ENCODE results near the gene KATNIP.

KATNIP gene

GRCh38 chr16:27539120-27539519 lies 10.8 kb upstream of the KATNIP start:
- no peak overlapping the region for H3K27ac ChIP-seq (ENCODE audit: low read depth, low read length)
- H3K4me3 ChIP-seq (ENCODE audit: low read length): no peak overlapping the region
- no peaks in the 10 kb centered on the region for H3K27me3 ChIP-seq (ENCODE audit: insufficient read depth, low read length)
- no peaks in the 10 kb centered on the region for H3K4me1 ChIP-seq (ENCODE audit: insufficient read depth, low read length)
- 96% methylated on average over 2 of the region's 2 CpGs for WGBS
- H3K36me3 ChIP-seq (ENCODE audit: insufficient read depth, low read length): peaks cover 100% of the 10 kb centered on the region
- no peak overlapping the region for H3K9ac ChIP-seq (ENCODE audit: low read depth, low read length)
- no peaks in the 10 kb centered on the region for H3K9me3 ChIP-seq (ENCODE audit: insufficient read depth, low read depth, low read length)

- Histone ChIP-seq H3K36me3 (ENCODE audit: insufficient read depth, low read length) (peaks cover 100% of the 10 kb centered on the region), H3K9ac (ENCODE audit: low read depth, low read length) (no peak overlapping the region), H3K27ac (ENCODE audit: low read depth, low read length) (no peak overlapping the region), H3K4me1 (ENCODE audit: insufficient read depth, low read length) (no peaks in the 10 kb centered on the region), H3K27me3 (ENCODE audit: insufficient read depth, low read length) (no peaks in the 10 kb centered on the region), H3K4me3 (ENCODE audit: low read length) (no peak overlapping the region), H3K9me3 (ENCODE audit: insufficient read depth, low read depth, low read length) (no peaks in the 10 kb centered on the region)
- 75% methylated on average over 4 of the region's 5 CpGs for WGBS
Observed at GRCh38 chr16:27539636-27540035, 10.3 kb upstream of the KATNIP start.

- Histone ChIP-seq H3K36me3 (ENCODE audit: insufficient read depth, low read length) (peaks cover 75% of the 10 kb centered on the region), H3K27ac (ENCODE audit: low read depth, low read length) (no peak overlapping the region), H3K27me3 (ENCODE audit: insufficient read depth, low read length) (no peaks in the 10 kb centered on the region), H3K9ac (ENCODE audit: low read depth, low read length) (no peak overlapping the region), H3K9me3 (ENCODE audit: insufficient read depth, low read depth, low read length) (no peaks in the 10 kb centered on the region), H3K4me1 (ENCODE audit: insufficient read depth, low read length) (no peaks in the 10 kb centered on the region; the same call in 1 of the 2 replicates), H3K4me3 (ENCODE audit: low read length) (no peak overlapping the region)
- WGBS: 94% methylated on average over 3 of the region's 3 CpGs
Observed at GRCh38 chr16:27543801-27544200, 6.1 kb upstream of the KATNIP start.

- no peaks in the 10 kb centered on the region for H3K27me3 ChIP-seq (ENCODE audit: insufficient read depth, low read length)
- no peak overlapping the region for H3K27ac ChIP-seq (ENCODE audit: low read depth, low read length)
- H3K36me3 ChIP-seq (ENCODE audit: insufficient read depth, low read length): peaks cover 66% of the 10 kb centered on the region
- H3K9ac ChIP-seq (ENCODE audit: low read depth, low read length): no peak overlapping the region
- H3K4me3 ChIP-seq (ENCODE audit: low read length): no peak overlapping the region
- no peaks in the 10 kb centered on the region; the same call in 1 of the 2 replicates for H3K4me1 ChIP-seq (ENCODE audit: insufficient read depth, low read length)
- 96% methylated on average over 4 of the region's 4 CpGs for WGBS
- H3K9me3 ChIP-seq (ENCODE audit: insufficient read depth, low read depth, low read length): no peaks in the 10 kb centered on the region
Observed at GRCh38 chr16:27544671-27545070, 5.3 kb upstream of the KATNIP start.

GRCh38 chr16:27547134-27547533 lies 2.8 kb upstream of the KATNIP start:
- Histone ChIP-seq H3K36me3 (ENCODE audit: insufficient read depth, low read length) (peaks cover 41% of the 10 kb centered on the region), H3K9ac (ENCODE audit: low read depth, low read length) (no peak overlapping the region), H3K9me3 (ENCODE audit: insufficient read depth, low read depth, low read length) (no peaks in the 10 kb centered on the region), H3K4me1 (ENCODE audit: insufficient read depth, low read length) (peaks cover 5% of the 10 kb centered on the region; the same call in 1 of the 2 replicates), H3K27ac (ENCODE audit: low read depth, low read length) (no peak overlapping the region), H3K4me3 (ENCODE audit: low read length) (no peak overlapping the region), H3K27me3 (ENCODE audit: insufficient read depth, low read length) (no peaks in the 10 kb centered on the region)
- WGBS: 89% methylated on average over 4 of the region's 4 CpGs

GRCh38 chr16:27547851-27548250 lies 2.1 kb upstream of the KATNIP start:
- peaks cover 34% of the 10 kb centered on the region for H3K36me3 ChIP-seq (ENCODE audit: insufficient read depth, low read length)
- 81% methylated on average over 2 of the region's 2 CpGs for WGBS
- no peaks in the 10 kb centered on the region for H3K27me3 ChIP-seq (ENCODE audit: insufficient read depth, low read length)
- H3K27ac ChIP-seq (ENCODE audit: low read depth, low read length): no peak overlapping the region
- no peak overlapping the region for H3K9ac ChIP-seq (ENCODE audit: low read depth, low read length)
- peaks cover 5% of the 10 kb centered on the region; the same call in 1 of the 2 replicates for H3K4me1 ChIP-seq (ENCODE audit: insufficient read depth, low read length)
- H3K4me3 ChIP-seq (ENCODE audit: low read length): no peak overlapping the region
- no peaks in the 10 kb centered on the region for H3K9me3 ChIP-seq (ENCODE audit: insufficient read depth, low read depth, low read length)

- Histone ChIP-seq H3K36me3 (ENCODE audit: insufficient read depth, low read length) (peaks cover 19% of the 10 kb centered on the region), H3K9me3 (ENCODE audit: insufficient read depth, low read depth, low read length) (no peaks in the 10 kb centered on the region), H3K27me3 (ENCODE audit: insufficient read depth, low read length) (no peaks in the 10 kb centered on the region), H3K27ac (ENCODE audit: low read depth, low read length) (no peak overlapping the region), H3K4me3 (ENCODE audit: low read length) (peak overlapping the region; percentile 96), H3K4me1 (ENCODE audit: insufficient read depth, low read length) (peaks cover 5% of the 10 kb centered on the region; the same call in 1 of the 2 replicates), H3K9ac (ENCODE audit: low read depth, low read length) (peak overlapping the region; percentile 80)
- 0% methylated on average over 18 of the region's 21 CpGs for WGBS
Observed at GRCh38 chr16:27549464-27549745, 539 bp upstream of the KATNIP start.

GRCh38 chr16:27550582-27550920 lies 607 bp downstream of the KATNIP start:
- Histone ChIP-seq H3K9me3 (ENCODE audit: insufficient read depth, low read depth, low read length) (no peaks in the 10 kb centered on the region), H3K27me3 (ENCODE audit: insufficient read depth, low read length) (no peaks in the 10 kb centered on the region), H3K36me3 (ENCODE audit: insufficient read depth, low read length) (peaks cover 7% of the 10 kb centered on the region), H3K9ac (ENCODE audit: low read depth, low read length) (peak overlapping the region; percentile 73), H3K4me3 (ENCODE audit: low read length) (peak overlapping the region; percentile 96), H3K4me1 (ENCODE audit: insufficient read depth, low read length) (peaks cover 5% of the 10 kb centered on the region; the same call in 1 of the 2 replicates), H3K27ac (ENCODE audit: low read depth, low read length) (no peak overlapping the region; the same call in 1 of the 2 replicates)
- 53% methylated on average over 4 of the region's 4 CpGs for WGBS

- Histone ChIP-seq H3K9me3 (ENCODE audit: insufficient read depth, low read depth, low read length) (no peaks in the 10 kb centered on the region), H3K4me1 (ENCODE audit: insufficient read depth, low read length) (peaks cover 5% of the 10 kb centered on the region; the same call in 1 of the 2 replicates), H3K27me3 (ENCODE audit: insufficient read depth, low read length) (no peaks in the 10 kb centered on the region), H3K36me3 (ENCODE audit: insufficient read depth, low read length) (peaks cover 2% of the 10 kb centered on the region; the same call in 1 of the 2 replicates), H3K27ac (ENCODE audit: low read depth, low read length) (no peak overlapping the region), H3K4me3 (ENCODE audit: low read length) (peak overlapping the region; percentile 96), H3K9ac (ENCODE audit: low read depth, low read length) (no peak overlapping the region)
- WGBS: no CpG with 5 or more reads among the region's 1 CpG
Observed at GRCh38 chr16:27551036-27551435, 1.1 kb downstream of the KATNIP start.

GRCh38 chr16:27556471-27556870 lies 6.5 kb downstream of the KATNIP start:
- no peaks in the 10 kb centered on the region; the same call in 1 of the 2 replicates for H3K36me3 ChIP-seq (ENCODE audit: insufficient read depth, low read length)
- no peak overlapping the region for H3K27ac ChIP-seq (ENCODE audit: low read depth, low read length)
- no peak overlapping the region for H3K4me3 ChIP-seq (ENCODE audit: low read length)
- WGBS: no CpG with 5 or more reads among the region's 1 CpG
- H3K27me3 ChIP-seq (ENCODE audit: insufficient read depth, low read length): no peaks in the 10 kb centered on the region
- H3K4me1 ChIP-seq (ENCODE audit: insufficient read depth, low read length): no peaks in the 10 kb centered on the region
- H3K9ac ChIP-seq (ENCODE audit: low read depth, low read length): no peak overlapping the region
- no peaks in the 10 kb centered on the region for H3K9me3 ChIP-seq (ENCODE audit: insufficient read depth, low read depth, low read length)

- Histone ChIP-seq H3K9ac (ENCODE audit: low read depth, low read length) (no peak overlapping the region), H3K4me1 (ENCODE audit: insufficient read depth, low read length) (no peaks in the 10 kb centered on the region), H3K27me3 (ENCODE audit: insufficient read depth, low read length) (no peaks in the 10 kb centered on the region), H3K4me3 (ENCODE audit: low read length) (no peak overlapping the region), H3K9me3 (ENCODE audit: insufficient read depth, low read depth, low read length) (no peaks in the 10 kb centered on the region), H3K36me3 (ENCODE audit: insufficient read depth, low read length) (no peaks in the 10 kb centered on the region; the same call in 1 of the 2 replicates), H3K27ac (ENCODE audit: low read depth, low read length) (no peak overlapping the region)
- WGBS: 97% methylated on average over 3 of the region's 3 CpGs
Observed at GRCh38 chr16:27558434-27558833, 8.5 kb downstream of the KATNIP start.

- H3K9me3 ChIP-seq (ENCODE audit: insufficient read depth, low read depth, low read length): no peaks in the 10 kb centered on the region
- no peaks in the 10 kb centered on the region for H3K27me3 ChIP-seq (ENCODE audit: insufficient read depth, low read length)
- H3K27ac ChIP-seq (ENCODE audit: low read depth, low read length): no peak overlapping the region
- H3K36me3 ChIP-seq (ENCODE audit: insufficient read depth, low read length): no peaks in the 10 kb centered on the region; the same call in 1 of the 2 replicates
- 88% methylated on average over 1 of the region's 1 CpG for WGBS
- no peak overlapping the region for H3K4me3 ChIP-seq (ENCODE audit: low read length)
- H3K4me1 ChIP-seq (ENCODE audit: insufficient read depth, low read length): no peaks in the 10 kb centered on the region
- no peak overlapping the region for H3K9ac ChIP-seq (ENCODE audit: low read depth, low read length)
Observed at GRCh38 chr16:27558932-27559331, 9.0 kb downstream of the KATNIP start.
